Measurements from ENCODE around the gene KMT2C. TPM values are rescaled to one million over a fixed set of nuclear protein-coding genes. Genes with fewer than 3 reads are reported as not detected.
"Not testable (repeated sequence)": the region's sequence is repeated elsewhere in the genome, so short reads cannot be mapped to it uniquely, and the experiment has no call there.

Gene KMT2C
- total and polyA plus RNA-seq, 2 experiments from 2014 or later, result 7.2 to 14.2 TPM

DNA sequence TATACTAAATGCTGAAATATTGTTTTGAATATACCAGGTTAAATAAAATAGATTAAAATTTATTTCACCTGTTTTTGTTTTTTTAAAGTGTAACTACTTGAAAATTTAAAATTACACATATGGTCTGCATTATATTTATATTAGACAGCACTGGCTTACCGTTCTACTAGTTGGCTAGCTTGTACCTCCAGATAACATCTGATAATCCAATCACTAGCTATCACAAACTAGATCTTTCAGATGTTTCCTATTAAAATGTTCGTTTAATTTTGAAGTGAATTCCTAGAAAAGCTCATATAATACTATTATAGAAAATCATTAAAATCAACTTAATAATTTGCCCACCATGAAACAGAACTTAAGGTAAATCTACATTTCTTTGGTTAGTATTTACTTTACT is 190.4 kb downstream of the KMT2C start:
- H3K4me2 ChIP-seq (ENCODE audit: unreplicated experiment); in situ Hi-C loops (cut with MboI); DNase-seq; H4K20me1 ChIP-seq (ENCODE audit: insufficient read depth); H3K4me1 ChIP-seq (ENCODE audit: insufficient read depth); H3K36me3 ChIP-seq (ENCODE audit: low read depth); H3F3A ChIP-seq (ENCODE audit: insufficient read depth); H3K27ac ChIP-seq; H2AFZ ChIP-seq; H3K9ac ChIP-seq; H3K9me3 ChIP-seq (ENCODE audit: low read depth); H3K27me3 ChIP-seq (replicated peaks; ENCODE audit: insufficient read depth); H3K9me2 ChIP-seq (ENCODE audit: insufficient read depth); H3K4me3 ChIP-seq: not testable (repeated sequence)
- WGBS, 2 experiments (ENCODE audit: low coverage in 1 of 2, low lambda C conversion rate in 2 of 2, missing lambda C conversion rate in 2 of 2), result 41 to 53% methylated on average over 2 of the region's 2 CpGs
- H3K79me2 ChIP-seq (ENCODE audit: insufficient read depth), result peaks cover 37% of the 10 kb centered on the region

- DNase-seq; H3K4me3 ChIP-seq; H3K4me2 ChIP-seq (ENCODE audit: unreplicated experiment); H3F3A ChIP-seq (ENCODE audit: insufficient read depth); H3K9ac ChIP-seq; H3K27me3 ChIP-seq (replicated peaks; ENCODE audit: insufficient read depth); H3K27ac ChIP-seq; H3K9me3 ChIP-seq (ENCODE audit: low read depth); H3K36me3 ChIP-seq (ENCODE audit: low read depth); H3K4me1 ChIP-seq (ENCODE audit: insufficient read depth); H4K20me1 ChIP-seq (ENCODE audit: insufficient read depth); in situ Hi-C loops (cut with MboI); H2AFZ ChIP-seq; H3K9me2 ChIP-seq (ENCODE audit: insufficient read depth): not testable (repeated sequence)
- WGBS, 2 experiments (ENCODE audit: low coverage in 1 of 2, low lambda C conversion rate in 2 of 2, missing lambda C conversion rate in 2 of 2), result 98 to 99% methylated on average over 10 to 11 of the region's 11 CpGs
- H3K79me2 ChIP-seq (ENCODE audit: insufficient read depth), result peaks cover 44% of the 10 kb centered on the region
These were observed 192.3 kb downstream of the KMT2C start for GRCh38 chr7:152243464-152243863.

DNA sequence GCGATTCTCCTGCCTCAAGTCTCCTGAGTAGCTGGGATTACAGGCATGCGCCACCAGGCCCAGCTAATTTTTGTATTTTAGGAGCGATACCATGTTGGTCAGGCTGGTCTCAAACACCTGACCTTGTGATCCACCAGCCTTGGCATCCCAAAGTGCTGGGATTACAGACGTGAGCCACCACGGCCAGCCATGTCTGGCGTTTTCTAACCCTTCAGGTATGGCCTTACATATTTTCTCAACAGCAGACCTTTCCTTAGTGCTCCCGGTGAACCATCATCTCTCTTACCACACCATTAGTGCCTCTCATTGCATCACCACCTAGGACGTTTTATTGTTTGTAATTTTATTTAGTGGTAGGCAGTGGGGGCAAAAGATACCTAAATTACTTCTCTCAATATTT is 194.5 kb downstream of the KMT2C start:
- DNase-seq; H3F3A ChIP-seq (ENCODE audit: insufficient read depth); H3K27me3 ChIP-seq (replicated peaks; ENCODE audit: insufficient read depth); H3K36me3 ChIP-seq (ENCODE audit: low read depth); H4K20me1 ChIP-seq (ENCODE audit: insufficient read depth); H2AFZ ChIP-seq; in situ Hi-C loops (cut with MboI); H3K4me1 ChIP-seq (ENCODE audit: insufficient read depth); H3K27ac ChIP-seq; H3K9me2 ChIP-seq (ENCODE audit: insufficient read depth); H3K9ac ChIP-seq; H3K4me3 ChIP-seq; H3K4me2 ChIP-seq (ENCODE audit: unreplicated experiment); H3K9me3 ChIP-seq (ENCODE audit: low read depth): not testable (repeated sequence)
- H3K79me2 ChIP-seq (ENCODE audit: insufficient read depth), result peaks cover 57% of the 10 kb centered on the region
- 63 to 72% methylated on average over 8 of the region's 8 CpGs for WGBS, 2 experiments (ENCODE audit: low coverage in 1 of 2, low lambda C conversion rate in 2 of 2, missing lambda C conversion rate in 2 of 2)

DNA sequence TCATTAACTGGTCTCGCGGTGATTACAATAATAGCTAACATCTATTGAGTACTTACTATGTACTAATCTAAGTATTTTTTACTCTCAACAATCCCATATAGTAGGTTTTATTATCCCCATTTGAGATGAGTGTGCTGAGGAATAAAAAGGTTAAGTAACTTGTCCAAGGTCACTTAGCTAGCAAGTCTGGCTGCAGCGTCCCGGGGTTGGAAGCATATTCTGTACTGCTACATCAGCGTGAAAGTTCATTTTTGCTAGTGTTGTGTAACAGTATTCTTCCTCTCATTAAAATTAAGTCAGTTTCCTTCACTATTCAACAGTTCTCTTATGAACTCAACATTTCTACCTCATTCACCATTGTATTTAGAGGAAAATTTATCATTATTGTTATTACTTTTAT is 199.5 kb downstream of the KMT2C start:
- 80 to 81% methylated on average over 5 of the region's 5 CpGs for WGBS, 2 experiments (ENCODE audit: low coverage in 1 of 2, low lambda C conversion rate in 2 of 2, missing lambda C conversion rate in 2 of 2)
- DNase-seq; in situ Hi-C loops (cut with MboI): not testable (repeated sequence)

DNA sequence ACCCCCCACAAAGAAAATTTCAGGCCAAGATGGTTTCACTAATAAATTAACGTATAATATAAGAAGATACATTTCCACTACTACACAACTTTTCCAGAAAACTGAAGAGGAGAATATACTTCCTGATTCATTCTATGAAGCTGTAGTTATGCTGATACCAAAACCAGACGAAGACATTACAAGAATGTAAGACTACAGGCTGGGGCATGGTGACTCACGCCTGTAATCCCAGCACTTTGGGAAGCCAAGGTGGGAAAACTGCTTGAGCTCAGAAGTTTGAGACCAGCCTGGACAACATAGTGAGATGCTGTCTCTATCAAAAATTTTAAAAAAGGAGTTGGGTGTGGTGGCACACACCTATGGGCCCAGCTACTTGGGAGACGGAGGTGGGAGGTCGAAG is 201.4 kb downstream of the KMT2C start:
- H3K9me3 ChIP-seq (ENCODE audit: low read depth); H3K4me2 ChIP-seq (ENCODE audit: unreplicated experiment); H3F3A ChIP-seq (ENCODE audit: insufficient read depth); H3K9me2 ChIP-seq (ENCODE audit: insufficient read depth); H3K4me1 ChIP-seq (ENCODE audit: insufficient read depth); H3K4me3 ChIP-seq; H3K9ac ChIP-seq; in situ Hi-C loops (cut with MboI); H3K27me3 ChIP-seq (replicated peaks; ENCODE audit: insufficient read depth); H2AFZ ChIP-seq; H4K20me1 ChIP-seq (ENCODE audit: insufficient read depth): not testable (repeated sequence)
- H3K79me2 ChIP-seq (ENCODE audit: insufficient read depth), result peaks cover 24% of the 10 kb centered on the region
- DNase-seq, result peak; percentile 34
- 91% methylated on average over 5 of the region's 5 CpGs for WGBS, 2 experiments (ENCODE audit: low coverage in 1 of 2, low lambda C conversion rate in 2 of 2, missing lambda C conversion rate in 2 of 2)
- H3K36me3 ChIP-seq (ENCODE audit: low read depth), result peaks cover 14% of the 10 kb centered on the region; the same call in 1 of the 2 replicates
- peak overlapping the region; percentile 28; the same call in 1 of the 2 replicates for H3K27ac ChIP-seq

More for the DNA sequence above, 199.5 kb downstream of the KMT2C start:
- H2AFZ ChIP-seq; H3K9me2 ChIP-seq (ENCODE audit: insufficient read depth); H3K9me3 ChIP-seq (ENCODE audit: low read depth); H3K9ac ChIP-seq; H3F3A ChIP-seq (ENCODE audit: insufficient read depth); H3K27ac ChIP-seq; H3K36me3 ChIP-seq (ENCODE audit: low read depth); H4K20me1 ChIP-seq (ENCODE audit: insufficient read depth); H3K27me3 ChIP-seq (replicated peaks; ENCODE audit: insufficient read depth); H3K4me1 ChIP-seq (ENCODE audit: insufficient read depth); H3K4me3 ChIP-seq; H3K4me2 ChIP-seq (ENCODE audit: unreplicated experiment): not testable (repeated sequence)
- H3K79me2 ChIP-seq (ENCODE audit: insufficient read depth), result peaks cover 38% of the 10 kb centered on the region

GRCh38 chr7:152231089-152231488 is 204.7 kb downstream of the KMT2C start:
- H3K4me1 ChIP-seq (ENCODE audit: insufficient read depth), result no peaks in the 10 kb centered on the region
- H3K27me3 ChIP-seq (replicated peaks; ENCODE audit: insufficient read depth), result no peaks in the 10 kb centered on the region
- no peak overlapping the region for H3K9ac ChIP-seq
- H3K36me3 ChIP-seq (ENCODE audit: low read depth), result peaks cover 24% of the 10 kb centered on the region; the same call in 1 of the 2 replicates
- H3K9me3 ChIP-seq (ENCODE audit: low read depth), result no peaks in the 10 kb centered on the region
- no peak overlapping the region for H3K4me2 ChIP-seq (ENCODE audit: unreplicated experiment)
- no peak overlapping the region for H2AFZ ChIP-seq
- in situ Hi-C loops (cut with MboI), result no loop called here
- H3K27ac ChIP-seq, result no peak overlapping the region
- peaks cover 5% of the 10 kb centered on the region; the same call in 1 of the 2 replicates for H3F3A ChIP-seq (ENCODE audit: insufficient read depth)
- H4K20me1 ChIP-seq (ENCODE audit: insufficient read depth), result no peaks in the 10 kb centered on the region
- H3K79me2 ChIP-seq (ENCODE audit: insufficient read depth), result peaks cover 7% of the 10 kb centered on the region; the same call in 1 of the 2 replicates
- H3K9me2 ChIP-seq (ENCODE audit: insufficient read depth), result no peaks in the 10 kb centered on the region
- DNase-seq, result no peak
- H3K4me3 ChIP-seq, result no peak overlapping the region
- no peak for TF ChIP-seq EZH2 (IDR thresholded peaks at IDR 0.05; ENCODE audit: insufficient read depth, poor library complexity, severe bottlenecking)
- TF ChIP-seq EZH2phosphoT487 (IDR thresholded peaks at IDR 0.05; ENCODE audit: insufficient read depth, low read depth), result no peak

DNA sequence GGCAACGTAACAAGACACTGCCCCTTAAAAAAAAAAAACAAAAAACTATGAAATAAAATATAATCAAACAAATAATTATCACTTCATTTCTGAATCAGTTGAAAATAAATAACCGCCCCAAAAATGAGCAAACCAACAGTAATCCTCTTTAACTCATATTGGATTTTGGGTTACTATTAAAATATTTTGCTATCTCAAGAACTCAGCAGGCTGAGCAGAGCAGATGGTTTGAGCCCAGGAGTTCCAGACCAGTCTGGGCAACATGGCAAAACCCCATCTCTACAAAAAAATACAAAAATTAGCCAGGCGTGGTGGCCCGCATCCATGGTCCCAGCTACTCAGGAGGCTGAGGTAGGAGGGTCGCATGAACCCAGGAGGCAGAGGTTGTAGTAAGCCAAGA is 216.2 kb downstream of the KMT2C start:
- H3K9ac ChIP-seq; H2AFZ ChIP-seq; H4K20me1 ChIP-seq (ENCODE audit: insufficient read depth); H3F3A ChIP-seq (ENCODE audit: insufficient read depth); H3K9me2 ChIP-seq (ENCODE audit: insufficient read depth); in situ Hi-C loops (cut with MboI); H3K4me2 ChIP-seq (ENCODE audit: unreplicated experiment); DNase-seq; H3K27ac ChIP-seq; H3K4me3 ChIP-seq; H3K27me3 ChIP-seq (replicated peaks; ENCODE audit: insufficient read depth); H3K4me1 ChIP-seq (ENCODE audit: insufficient read depth); H3K79me2 ChIP-seq (ENCODE audit: insufficient read depth); H3K9me3 ChIP-seq (ENCODE audit: low read depth): not testable (repeated sequence)
- 97 to 99% methylated on average over 5 of the region's 5 CpGs for WGBS, 2 experiments (ENCODE audit: low coverage in 1 of 2, low lambda C conversion rate in 2 of 2, missing lambda C conversion rate in 2 of 2)
- H3K36me3 ChIP-seq (ENCODE audit: low read depth), result peaks cover 34% of the 10 kb centered on the region; the same call in 1 of the 2 replicates
